Measurements from ENCODE around the gene BLOC1S5. TPM values are rescaled to one million over a fixed set of nuclear protein-coding genes. Genes with fewer than 3 reads are reported as not detected.

Gene BLOC1S5
- total and polyA plus RNA-seq, 2 of the 13 experiments (the other 11 are each of a cell fraction or from before 2014, with no cell fraction given): 10.5 to 41.5 TPM

DNA sequence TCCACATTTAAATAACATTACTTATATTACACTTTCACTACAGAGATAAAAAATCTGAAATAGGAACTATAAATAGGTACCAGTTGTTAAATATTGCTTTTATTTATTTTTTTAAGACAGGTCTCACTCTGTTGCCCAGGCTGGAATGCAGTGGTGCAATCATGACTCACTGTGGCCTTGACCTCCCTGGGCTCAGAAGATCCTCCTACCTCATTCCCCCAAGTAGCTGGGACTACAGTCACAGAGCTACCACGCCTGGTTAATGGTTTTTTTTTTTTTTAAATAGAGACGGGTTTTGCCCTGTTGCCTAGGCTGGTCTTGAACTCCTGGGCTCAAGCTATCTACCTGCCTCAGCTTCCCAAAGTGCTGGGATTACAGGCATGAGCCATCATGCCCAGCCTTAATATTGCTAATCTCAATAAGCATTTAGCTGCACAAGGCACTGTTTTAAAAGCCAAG is 20.9 kb upstream of the BLOC1S5 start (continued):
- TF ChIP-seq FOXP1 (IDR thresholded peaks at IDR 0.05) (0 out of 2 replicates have a peak, but pooled peaks have one; percentile 23), FOXP1 (CRISPR knock-in tag; IDR thresholded peaks at IDR 0.05) (peak; percentile 84), LRRFIP1 (CRISPR knock-in tag; conservative IDR thresholded peaks at IDR 0.05) (peak; percentile 72; the same call in 1 of the 2 replicates), SALL2 (CRISPR knock-in tag; IDR thresholded peaks at IDR 0.05) (no peak), ZNF674 (CRISPR knock-in tag; IDR thresholded peaks at IDR 0.05; ENCODE audit: low read depth) (no peak), THYN1 (CRISPR knock-in tag; IDR thresholded peaks at IDR 0.05; ENCODE audit: borderline replicate concordance, low read depth) (no peak), ZNF484 (CRISPR knock-in tag; IDR thresholded peaks at IDR 0.05; ENCODE audit: borderline replicate concordance, low read depth) (no peak), ZNF333 (CRISPR knock-in tag; IDR thresholded peaks at IDR 0.05; ENCODE audit: borderline replicate concordance) (0 out of 2 replicates have a peak, but pooled peaks have one; percentile 35)
- TF ChIP-seq, protein P1, sequence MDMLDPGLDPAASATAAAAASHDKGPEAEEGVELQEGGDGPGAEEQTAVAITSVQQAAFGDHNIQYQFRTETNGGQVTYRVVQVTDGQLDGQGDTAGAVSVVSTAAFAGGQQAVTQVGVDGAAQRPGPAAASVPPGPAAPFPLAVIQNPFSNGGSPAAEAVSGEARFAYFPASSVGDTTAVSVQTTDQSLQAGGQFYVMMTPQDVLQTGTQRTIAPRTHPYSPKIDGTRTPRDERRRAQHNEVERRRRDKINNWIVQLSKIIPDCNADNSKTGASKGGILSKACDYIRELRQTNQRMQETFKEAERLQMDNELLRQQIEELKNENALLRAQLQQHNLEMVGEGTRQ (IDR thresholded peaks at IDR 0.05; ENCODE audit: low read depth, low read length): no peak
- TF ChIP-seq, protein P1 (CRISPR knock-in tag; IDR thresholded peaks at IDR 0.05; ENCODE audit: borderline replicate concordance): no peak
- TF ChIP-seq, protein P2, sequence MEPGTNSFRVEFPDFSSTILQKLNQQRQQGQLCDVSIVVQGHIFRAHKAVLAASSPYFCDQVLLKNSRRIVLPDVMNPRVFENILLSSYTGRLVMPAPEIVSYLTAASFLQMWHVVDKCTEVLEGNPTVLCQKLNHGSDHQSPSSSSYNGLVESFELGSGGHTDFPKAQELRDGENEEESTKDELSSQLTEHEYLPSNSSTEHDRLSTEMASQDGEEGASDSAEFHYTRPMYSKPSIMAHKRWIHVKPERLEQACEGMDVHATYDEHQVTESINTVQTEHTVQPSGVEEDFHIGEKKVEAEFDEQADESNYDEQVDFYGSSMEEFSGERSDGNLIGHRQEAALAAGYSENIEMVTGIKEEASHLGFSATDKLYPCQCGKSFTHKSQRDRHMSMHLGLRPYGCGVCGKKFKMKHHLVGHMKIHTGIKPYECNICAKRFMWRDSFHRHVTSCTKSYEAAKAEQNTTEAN (CRISPR knock-in tag; conservative IDR thresholded peaks at IDR 0.05): no peak
- TF ChIP-seq, protein P3, sequence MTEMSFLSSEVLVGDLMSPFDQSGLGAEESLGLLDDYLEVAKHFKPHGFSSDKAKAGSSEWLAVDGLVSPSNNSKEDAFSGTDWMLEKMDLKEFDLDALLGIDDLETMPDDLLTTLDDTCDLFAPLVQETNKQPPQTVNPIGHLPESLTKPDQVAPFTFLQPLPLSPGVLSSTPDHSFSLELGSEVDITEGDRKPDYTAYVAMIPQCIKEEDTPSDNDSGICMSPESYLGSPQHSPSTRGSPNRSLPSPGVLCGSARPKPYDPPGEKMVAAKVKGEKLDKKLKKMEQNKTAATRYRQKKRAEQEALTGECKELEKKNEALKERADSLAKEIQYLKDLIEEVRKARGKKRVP (CRISPR knock-in tag; IDR thresholded peaks at IDR 0.05): peak in 1 of 2 experiments; percentile 95; a peak in 2 of 4 replicates
- TF ChIP-seq, protein P4, sequence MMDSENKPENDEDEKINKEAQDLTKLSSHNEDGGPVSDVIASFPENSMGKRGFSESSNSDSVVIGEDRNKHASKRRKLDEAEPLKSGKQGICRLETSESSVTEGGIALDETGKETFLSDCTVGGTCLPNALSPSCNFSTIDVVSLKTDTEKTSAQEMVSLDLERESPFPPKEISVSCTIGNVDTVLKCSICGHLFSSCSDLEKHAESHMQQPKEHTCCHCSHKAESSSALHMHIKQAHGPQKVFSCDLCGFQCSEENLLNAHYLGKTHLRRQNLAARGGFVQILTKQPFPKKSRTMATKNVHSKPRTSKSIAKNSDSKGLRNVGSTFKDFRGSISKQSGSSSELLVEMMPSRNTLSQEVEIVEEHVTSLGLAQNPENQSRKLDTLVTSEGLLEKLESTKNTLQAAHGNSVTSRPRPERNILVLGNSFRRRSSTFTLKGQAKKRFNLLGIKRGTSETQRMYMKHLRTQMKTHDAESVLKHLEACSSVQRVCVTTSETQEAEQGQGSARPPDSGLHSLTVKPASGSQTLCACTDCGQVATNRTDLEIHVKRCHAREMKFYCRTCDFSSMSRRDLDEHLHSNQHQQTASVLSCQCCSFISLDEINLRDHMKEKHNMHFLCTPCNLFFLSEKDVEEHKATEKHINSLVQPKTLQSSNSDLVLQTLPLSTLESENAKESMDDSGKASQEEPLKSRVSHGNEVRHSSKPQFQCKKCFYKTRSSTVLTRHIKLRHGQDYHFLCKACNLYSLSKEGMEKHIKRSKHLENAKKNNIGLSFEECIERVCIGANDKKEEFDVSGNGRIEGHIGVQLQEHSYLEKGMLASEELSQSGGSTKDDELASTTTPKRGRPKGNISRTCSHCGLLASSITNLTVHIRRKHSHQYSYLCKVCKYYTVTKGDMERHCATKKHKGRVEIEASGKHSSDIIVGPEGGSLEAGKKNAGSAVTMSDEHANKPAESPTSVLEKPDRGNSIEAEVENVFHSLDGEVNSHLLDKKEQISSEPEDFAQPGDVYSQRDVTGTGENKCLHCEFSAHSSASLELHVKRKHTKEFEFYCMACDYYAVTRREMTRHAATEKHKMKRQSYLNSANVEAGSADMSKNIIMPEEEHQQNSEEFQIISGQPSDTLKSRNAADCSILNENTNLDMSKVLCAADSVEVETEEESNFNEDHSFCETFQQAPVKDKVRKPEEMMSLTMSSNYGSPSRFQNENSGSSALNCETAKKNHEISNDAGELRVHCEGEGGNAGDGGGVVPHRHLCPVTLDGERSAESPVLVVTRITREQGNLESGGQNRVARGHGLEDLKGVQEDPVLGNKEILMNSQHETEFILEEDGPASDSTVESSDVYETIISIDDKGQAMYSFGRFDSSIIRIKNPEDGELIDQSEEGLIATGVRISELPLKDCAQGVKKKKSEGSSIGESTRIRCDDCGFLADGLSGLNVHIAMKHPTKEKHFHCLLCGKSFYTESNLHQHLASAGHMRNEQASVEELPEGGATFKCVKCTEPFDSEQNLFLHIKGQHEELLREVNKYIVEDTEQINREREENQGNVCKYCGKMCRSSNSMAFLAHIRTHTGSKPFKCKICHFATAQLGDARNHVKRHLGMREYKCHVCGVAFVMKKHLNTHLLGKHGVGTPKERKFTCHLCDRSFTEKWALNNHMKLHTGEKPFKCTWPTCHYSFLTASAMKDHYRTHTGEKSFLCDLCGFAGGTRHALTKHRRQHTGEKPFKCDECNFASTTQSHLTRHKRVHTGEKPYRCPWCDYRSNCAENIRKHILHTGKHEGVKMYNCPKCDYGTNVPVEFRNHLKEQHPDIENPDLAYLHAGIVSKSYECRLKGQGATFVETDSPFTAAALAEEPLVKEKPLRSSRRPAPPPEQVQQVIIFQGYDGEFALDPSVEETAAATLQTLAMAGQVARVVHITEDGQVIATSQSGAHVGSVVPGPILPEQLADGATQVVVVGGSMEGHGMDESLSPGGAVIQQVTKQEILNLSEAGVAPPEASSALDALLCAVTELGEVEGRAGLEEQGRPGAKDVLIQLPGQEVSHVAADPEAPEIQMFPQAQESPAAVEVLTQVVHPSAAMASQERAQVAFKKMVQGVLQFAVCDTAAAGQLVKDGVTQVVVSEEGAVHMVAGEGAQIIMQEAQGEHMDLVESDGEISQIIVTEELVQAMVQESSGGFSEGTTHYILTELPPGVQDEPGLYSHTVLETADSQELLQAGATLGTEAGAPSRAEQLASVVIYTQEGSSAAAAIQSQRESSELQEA (CRISPR knock-in tag; IDR thresholded peaks at IDR 0.05; ENCODE audit: not compliant biosample characterization): no peak
